PC-3 (cell line): Measurements from ENCODE around the gene MAP2. TPM values are rescaled to one million over a fixed set of nuclear protein-coding genes. Genes with fewer than 3 reads are reported as not detected.

Experiments used
- ATAC-seq: fragments of 200-7000 bp; cut with Tn5 transposase; 2 replicates; pipeline ENCODE4 v1.9.1; 2020; ENCODE audit warnings: mild to moderate bottlenecking, moderate library complexity
- BruUV-seq: library from RNA; stranded (reverse); fragments of 400-500 nt; replicated peaks from 2 replicates; lab custom pipeline; 2021; lab: Mats Ljungman, UMichigan
- CTCF ChIA-PET: fragments of 300-600 bp; sonication (Branson Sonifier 250); formaldehyde crosslinking; loops from one replicate; lab custom pipeline; 2022; ENCODE audit warnings: antibody characterized with exemption; lab: Charles Lee
- POLR2A ChIA-PET: fragments of 300-600 bp; sonication (Branson Sonifier 250); formaldehyde crosslinking; loops from one replicate; lab custom pipeline; 2022; ENCODE audit warnings: antibody characterized with exemption; ENCODE audit not compliant: unreplicated experiment; lab: Charles Lee
- DNase-seq: peaks from one replicate; pipeline ENCODE4 v3.0.0-alpha.2; 2015
- H2AFZ ChIP-seq: fragments of 300-600 bp; sonication (generic); 2 replicates; pipeline ENCODE4 v1.6.0; 2016; ENCODE audit warnings: antibody characterized with exemption, low read length
- H3F3A ChIP-seq: fragments of 300-600 bp; sonication (generic); one replicate; pipeline ENCODE4 v1.6.0; 2017; ENCODE audit warnings: antibody characterized with exemption, low read length, control low read depth, mild to moderate bottlenecking; ENCODE audit not compliant: unreplicated experiment
- H3K27ac ChIP-seq: fragments of 300-600 bp; sonication (generic); 2 replicates; pipeline ENCODE4 v1.5.1; 2016; ENCODE audit warnings: mild to moderate bottlenecking, low read length
- H3K27me3 ChIP-seq: fragments of 300-600 bp; sonication (generic); 2 replicates; pipeline ENCODE4 v1.6.1; 2016; ENCODE audit warnings: low read length, mixed read lengths
- H3K36me3 ChIP-seq: fragments of 300-600 bp; sonication (generic); 2 replicates; pipeline ENCODE4 v1.6.1; 2016; ENCODE audit warnings: low read depth, mixed run types, low read length, mixed read lengths
- H3K4me1 ChIP-seq: fragments of 300-600 bp; sonication (generic); 2 replicates; pipeline ENCODE4 v1.5.1; 2016; ENCODE audit warnings: low read length; ENCODE audit not compliant: insufficient read depth
- H3K4me2 ChIP-seq: fragments of 300-600 bp; sonication (generic); 2 replicates; pipeline ENCODE4 v1.6.0; 2016; ENCODE audit warnings: low read length
- H3K4me3 ChIP-seq: fragments of 300-600 bp; sonication (generic); 2 replicates; pipeline ENCODE4 v1.5.1; 2016; ENCODE audit warnings: mild to moderate bottlenecking, low read length, mixed read lengths
- H3K79me2 ChIP-seq: fragments of 300-600 bp; sonication (generic); 2 replicates; pipeline ENCODE4 v1.6.1; 2017; ENCODE audit warnings: low read length, mixed read lengths
- H3K9ac ChIP-seq: fragments of 300-600 bp; sonication (generic); 2 replicates; pipeline ENCODE4 v1.6.0; 2016; ENCODE audit warnings: mild to moderate bottlenecking, low read length
- H3K9me2 ChIP-seq: fragments of 300-600 bp; sonication (generic); replicated peaks from 2 replicates; pipeline ENCODE4 v1.6.1; 2016; ENCODE audit warnings: mixed run types, low read length, mixed read lengths
- H3K9me3 ChIP-seq: fragments of 300-600 bp; sonication (generic); 2 replicates; pipeline ENCODE4 v1.6.1; 2016; ENCODE audit warnings: low read length, mixed read lengths
- H4K20me1 ChIP-seq: fragments of 300-600 bp; sonication (generic); 2 replicates; pipeline ENCODE4 v1.6.1; 2016; ENCODE audit warnings: low read length, mixed read lengths
- CTCF ChIP-seq: fragments of 300-600 bp; sonication (generic); conservative IDR thresholded peaks from 2 replicates; pipeline ENCODE4 v1.5.1; 2017; ENCODE audit warnings: antibody characterized with exemption, low read depth, mild to moderate bottlenecking, low read length
- EZH2 ChIP-seq: fragments of 300-600 bp; sonication (generic); IDR thresholded peaks from one replicate; pipeline ENCODE4 v1.6.1; 2017; ENCODE audit warnings: antibody characterized with exemption, mild to moderate bottlenecking, low read length; ENCODE audit not compliant: unreplicated experiment
- EZH2phosphoT487 ChIP-seq: fragments of 300-600 bp; sonication (generic); IDR thresholded peaks from 2 replicates; pipeline ENCODE4 v1.6.1; 2018; ENCODE audit warnings: mild to moderate bottlenecking, antibody characterized with exemption, low read length, borderline replicate concordance
- intact Hi-C: fragments of 100-400 bp; cut with micrococcal nuclease; formaldehyde crosslinking; loops from 2 replicates; pipeline ENCODE4 v1.9.0; 2023
- total RNA-seq: library from RNA; depleted of rRNA; stranded (reverse); fragments of >200 nt; gene quantifications from 2 replicates; pipeline ENCODE4 v1.2.3, GENCODE V29; 2014

The MAP2 gene
- total RNA-seq, 1 experiment from 2014 or later = 2.1 TPM

- Histone ChIP-seq H3K4me1 (peaks cover 31% of the 10 kb centered on the region), H3K36me3 (no peaks in the 10 kb centered on the region), H3K79me2 (no peaks in the 10 kb centered on the region), H3K9ac (no peak overlapping the region), H3K27me3 (no peaks in the 10 kb centered on the region), H3K4me2 (peak overlapping the region; percentile 44), H3F3A (peaks cover 3% of the 10 kb centered on the region), H3K27ac (peak overlapping the region; percentile 16; the same call in 1 of the 2 replicates), H3K9me2 (no peaks in the 10 kb centered on the region), H4K20me1 (no peaks in the 10 kb centered on the region), H3K9me3 (no peaks in the 10 kb centered on the region), H3K4me3 (no peak overlapping the region), H2AFZ (no peak overlapping the region)
- TF ChIP-seq EZH2phosphoT487 (no peak), EZH2 (no peak), CTCF (no peak)
- POLR2A ChIA-PET = interaction anchor here (0.7 kb wide), 1 partner anchor 195 kb away, joined by 3 read pairs; no protein-coding TSS in a partner anchor
- ATAC-seq = no peak
- intact Hi-C loops = loop anchor here (2.0 kb wide), 1 partner anchor 52 kb away; no protein-coding TSS in a partner anchor
- no TSS peak for BruUV-seq
- no peak for DNase-seq
- CTCF ChIA-PET = no interaction called here
Measured at GRCh38 chr2:209526561-209526960, 102.7 kb downstream of the MAP2 start.

- no peak for DNase-seq
- Histone ChIP-seq H3K4me1 (peaks cover 17% of the 10 kb centered on the region), H3K4me3 (no peak overlapping the region), H3K9me3 (no peaks in the 10 kb centered on the region), H3K79me2 (no peaks in the 10 kb centered on the region), H3K9me2 (no peaks in the 10 kb centered on the region), H3K9ac (no peak overlapping the region), H3K36me3 (no peaks in the 10 kb centered on the region), H3F3A (peaks cover 3% of the 10 kb centered on the region), H2AFZ (no peak overlapping the region), H3K27me3 (no peaks in the 10 kb centered on the region), H3K4me2 (no peak overlapping the region), H3K27ac (no peak overlapping the region), H4K20me1 (no peaks in the 10 kb centered on the region)
- intact Hi-C loops = no loop called here
- ChIA-PET POLR2A (no interaction called here), CTCF (no interaction called here)
- no peak for ATAC-seq
- BruUV-seq = no TSS peak
- TF ChIP-seq CTCF (no peak), EZH2phosphoT487 (no peak), EZH2 (no peak)
Measured at GRCh38 chr2:209529579-209529978, 105.7 kb downstream of the MAP2 start.

GRCh38 chr2:209532321-209532720 is 108.5 kb downstream of the MAP2 start:
- TF ChIP-seq EZH2 = no peak
- no peak for TF ChIP-seq EZH2phosphoT487
- no peak for TF ChIP-seq CTCF
- no peak overlapping the region for H2AFZ ChIP-seq
- H3K36me3 ChIP-seq = no peaks in the 10 kb centered on the region
- intact Hi-C loops = no loop called here
- H3K4me1 ChIP-seq = no peaks in the 10 kb centered on the region; the same call in 1 of the 2 replicates
- H3F3A ChIP-seq = no peaks in the 10 kb centered on the region
- CTCF ChIA-PET = no interaction called here
- H3K9ac ChIP-seq = no peak overlapping the region
- BruUV-seq = no TSS peak
- H3K79me2 ChIP-seq = no peaks in the 10 kb centered on the region
- ATAC-seq (no peak), DNase-seq (no peak)
- H3K27me3 ChIP-seq = no peaks in the 10 kb centered on the region
- H3K4me3 ChIP-seq = no peak overlapping the region
- POLR2A ChIA-PET = no interaction called here
- H3K9me3 ChIP-seq = no peaks in the 10 kb centered on the region
- H3K4me2 ChIP-seq = no peak overlapping the region
- no peaks in the 10 kb centered on the region for H4K20me1 ChIP-seq
- no peak overlapping the region for H3K27ac ChIP-seq
- no peaks in the 10 kb centered on the region for H3K9me2 ChIP-seq
